ENCODE results near the gene ASRGL1. TPM values are rescaled to one million over a fixed set of nuclear protein-coding genes. Genes with fewer than 3 reads are reported as not detected.

Gene ASRGL1
- total and polyA plus RNA-seq, 12 donors = 0.48 to 17.2 (median 4.5) TPM

Other genes with a start within 250 kb of the ASRGL1 start
- gene INCENP, start 213.4 kb upstream of the ASRGL1 start, total RNA-seq = 10 to 100 TPM in 8 of 9 donors, 1 to 10 TPM in 1; 7.3 to 23.2 (median 15.4) TPM
- gene INCENP, start 213.4 kb upstream of the ASRGL1 start, polyA plus RNA-seq = 1 to 10 TPM; 1.4 to 6.8 (median 4.5) TPM
- not detected for gene SCGB1D1, start 147.2 kb upstream of the ASRGL1 start, total RNA-seq
- not detected for gene SCGB1D1, start 147.2 kb upstream of the ASRGL1 start, polyA plus RNA-seq
- not detected for gene SCGB2A1, start 128.8 kb upstream of the ASRGL1 start, total RNA-seq
- gene SCGB2A1, start 128.8 kb upstream of the ASRGL1 start, polyA plus RNA-seq = not detected
- 1 to 10 TPM in 3 of 9 donors, under 1 TPM in 1, not detected in 5; 0.54 to 4.9 (median 2.6) TPM for gene SCGB1D2, start 95.2 kb upstream of the ASRGL1 start, total RNA-seq
- gene SCGB1D2, start 95.2 kb upstream of the ASRGL1 start, polyA plus RNA-seq = 10 to 100 TPM in 1 of 3 donors, 1 to 10 TPM in 2; 2.0 to 13.3 (median 5.8) TPM
- not detected for gene SCGB2A2, start 67.3 kb upstream of the ASRGL1 start, total RNA-seq
- not detected for gene SCGB2A2, start 67.3 kb upstream of the ASRGL1 start, polyA plus RNA-seq
- not detected for gene SCGB1D4, start 38.4 kb upstream of the ASRGL1 start, total RNA-seq
- not detected for gene SCGB1D4, start 38.4 kb upstream of the ASRGL1 start, polyA plus RNA-seq
- gene SCGB1A1, start 81.6 kb downstream of the ASRGL1 start, total RNA-seq = 1 to 10 TPM in 2 of 9 donors, not detected in 7; 1.7 to 3.1 TPM
- 1 to 10 TPM in 1 of 3 donors, not detected in 2; 1.5 TPM for gene SCGB1A1, start 81.6 kb downstream of the ASRGL1 start, polyA plus RNA-seq
- 100 to 1,000 TPM in 8 of 9 donors, 10 to 100 TPM in 1; 54.2 to 307 (median 195) TPM for gene AHNAK, start 209.4 kb downstream of the ASRGL1 start, total RNA-seq
- gene AHNAK, start 209.4 kb downstream of the ASRGL1 start, polyA plus RNA-seq = 10 to 100 TPM; 32.0 to 35.4 (median 32.7) TPM
- gene EEF1G, start 236.4 kb downstream of the ASRGL1 start, total RNA-seq = 1,000 to 10,000 TPM in 7 of 9 donors, 100 to 1,000 TPM in 2; 943 to 1,585 (median 1,192) TPM
- 1,000 to 10,000 TPM in 1 of 3 donors, 100 to 1,000 TPM in 2; 646 to 1,257 (median 934) TPM for gene EEF1G, start 236.4 kb downstream of the ASRGL1 start, polyA plus RNA-seq